GM12875 (cell line): Measurements from ENCODE around the gene RAB5B.
A peak's percentile ranks its signal among the peaks of the same experiment; 100 is the strongest.
"Not testable (repeated sequence)": the region's sequence is repeated elsewhere in the genome, so short reads cannot be mapped to it uniquely, and the experiment has no call there.

Experiments used
- H3K4me3 ChIP-seq: one replicate; pipeline ENCODE4 v1.5.1; 2011; ENCODE audit warnings: low read depth, low read length, control low read depth
- CTCF ChIP-seq: IDR thresholded peaks from 2 replicates; pipeline ENCODE4 v1.5.1; 2011; ENCODE audit warnings: low read depth, mild to moderate bottlenecking, control low read depth, inconsistent platforms, low read length, moderate library complexity, borderline replicate concordance; ENCODE audit not compliant: insufficient read depth

RAB5B gene

GRCh38 chr12:55996201-55996714, 22.4 kb downstream of the RAB5B start:
- peak overlapping the region; percentile 83 for H3K4me3 ChIP-seq
- peak; percentile 66 for TF ChIP-seq CTCF

GRCh38 chr12:55996715-55997534, 23.0 kb downstream of the RAB5B start, which contains the start of gene SUOX:
Gene SUOX, plus strand, starts transcription at chr12:55997276. Its CDS starts 4,946 bp downstream, at chr12:56002222.
- TF ChIP-seq CTCF, result no peak

GRCh38 chr12:55997535-55997859, 23.6 kb downstream of the RAB5B start:
- no peak for TF ChIP-seq CTCF
- peak overlapping the region; percentile 83 for H3K4me3 ChIP-seq

More at GRCh38 chr12:55996715-55997534, 23.0 kb downstream of the RAB5B start, which contains the start of gene SUOX:
- peak within 1 kb of the TSS; percentile 83 for H3K4me3 ChIP-seq

GRCh38 chr12:55999522-55999921, 25.6 kb downstream of the RAB5B start:
- not testable (repeated sequence) for H3K4me3 ChIP-seq

GRCh38 chr12:55999999-56000540, 26.2 kb downstream of the RAB5B start:
- H3K4me3 ChIP-seq, result not testable (repeated sequence)

- TF ChIP-seq CTCF, result no peak
- H3K4me3 ChIP-seq, result no peak overlapping the region
These were observed 27.7 kb downstream of the RAB5B start for GRCh38 chr12:56001487-56002100.

- H3K4me3 ChIP-seq, result not testable (repeated sequence)
These were observed 29.5 kb downstream of the RAB5B start for GRCh38 chr12:56003376-56003775.

GRCh38 chr12:56004211-56004610, 30.3 kb downstream of the RAB5B start:
- H3K4me3 ChIP-seq, result no peak overlapping the region

More at GRCh38 chr12:56004211-56004610, 30.3 kb downstream of the RAB5B start:
- no peak for TF ChIP-seq CTCF
